ENCODE results near the gene RASSF1. TPM values are rescaled to one million over a fixed set of nuclear protein-coding genes. Genes with fewer than 3 reads are reported as not detected.

Gene RASSF1
- total RNA-seq, 1 experiment from 2014 or later = 15.8 TPM

DNA sequence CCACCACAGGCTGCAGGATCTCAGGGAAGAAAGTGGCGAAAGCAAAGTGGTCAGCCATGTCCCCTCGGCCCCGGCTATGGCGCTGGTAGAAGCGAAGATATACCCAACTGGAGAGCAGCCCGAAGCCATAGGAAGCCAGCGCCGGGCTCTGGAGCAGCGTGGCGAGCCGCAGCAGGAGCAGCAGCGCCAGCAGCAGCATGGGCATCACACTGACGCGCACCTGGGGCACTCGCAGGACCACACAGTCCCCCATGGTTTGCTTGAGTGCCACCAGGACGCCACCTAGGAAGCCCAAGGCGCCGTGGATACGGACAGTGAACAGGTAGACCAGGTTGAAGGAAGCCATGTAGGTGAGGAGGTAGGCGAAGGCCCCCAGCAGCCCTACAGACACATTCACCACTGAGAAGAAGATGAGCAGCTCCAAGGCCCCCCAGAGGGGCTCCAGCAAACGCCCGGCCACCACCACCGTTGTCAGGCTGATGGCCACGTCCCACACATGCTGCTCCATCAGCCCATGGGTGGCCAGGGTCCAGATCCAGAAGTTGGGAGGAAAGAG, 17.8 kb upstream of the RASSF1 start:
- no peak overlapping the region; the same call in 1 of the 2 replicates for H3K14ac ChIP-seq (ENCODE audit: insufficient read depth, low read length)
- H3K27ac Mint-ChIP-seq = peak overlapping the region; percentile 28 to 91 (median 86); a peak in 5 of 7 replicates
- TF ChIP-seq, protein P1, sequence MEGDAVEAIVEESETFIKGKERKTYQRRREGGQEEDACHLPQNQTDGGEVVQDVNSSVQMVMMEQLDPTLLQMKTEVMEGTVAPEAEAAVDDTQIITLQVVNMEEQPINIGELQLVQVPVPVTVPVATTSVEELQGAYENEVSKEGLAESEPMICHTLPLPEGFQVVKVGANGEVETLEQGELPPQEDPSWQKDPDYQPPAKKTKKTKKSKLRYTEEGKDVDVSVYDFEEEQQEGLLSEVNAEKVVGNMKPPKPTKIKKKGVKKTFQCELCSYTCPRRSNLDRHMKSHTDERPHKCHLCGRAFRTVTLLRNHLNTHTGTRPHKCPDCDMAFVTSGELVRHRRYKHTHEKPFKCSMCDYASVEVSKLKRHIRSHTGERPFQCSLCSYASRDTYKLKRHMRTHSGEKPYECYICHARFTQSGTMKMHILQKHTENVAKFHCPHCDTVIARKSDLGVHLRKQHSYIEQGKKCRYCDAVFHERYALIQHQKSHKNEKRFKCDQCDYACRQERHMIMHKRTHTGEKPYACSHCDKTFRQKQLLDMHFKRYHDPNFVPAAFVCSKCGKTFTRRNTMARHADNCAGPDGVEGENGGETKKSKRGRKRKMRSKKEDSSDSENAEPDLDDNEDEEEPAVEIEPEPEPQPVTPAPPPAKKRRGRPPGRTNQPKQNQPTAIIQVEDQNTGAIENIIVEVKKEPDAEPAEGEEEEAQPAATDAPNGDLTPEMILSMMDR (conservative IDR thresholded peaks at IDR 0.05) = no peak
- H3K27ac ChIP-seq (ENCODE audit: insufficient read length, low read depth, low read length) = no peak overlapping the region
- no peak overlapping the region for H2AK5ac ChIP-seq (ENCODE audit: insufficient read length, low read length)
- no peak overlapping the region for H4K91ac ChIP-seq (ENCODE audit: insufficient read length, low read depth, low read length)
- H3K23ac ChIP-seq (ENCODE audit: insufficient read length, low read depth, low read length) = no peak overlapping the region
- no peak overlapping the region for H2BK120ac ChIP-seq (ENCODE audit: low read depth, low read length, poor library complexity, severe bottlenecking)
- H3K56ac ChIP-seq (ENCODE audit: insufficient read length, low read depth, low read length) = no peak overlapping the region
- H3T11ph ChIP-seq (ENCODE audit: low read length) = no peak overlapping the region
- peak overlapping the region; percentile 91 to 95 for H3K4me3 Mint-ChIP-seq
- H3K79me2 ChIP-seq (ENCODE audit: insufficient read depth, low read length) = peaks cover 9% of the 10 kb centered on the region; the same call in 1 of the 2 replicates
- H2BK5ac ChIP-seq (ENCODE audit: insufficient read length, low read length) = no peak overlapping the region
- H4K5ac ChIP-seq (ENCODE audit: insufficient read length, low read depth, low read length) = no peak overlapping the region
- no peak overlapping the region for H3K4ac ChIP-seq (ENCODE audit: low read depth, low read length)
- no CpG with 5 or more reads among the region's 24 CpGs for WGBS (ENCODE audit: extremely low coverage, insufficient read length, low lambda C conversion rate)
- no peak overlapping the region for H2BK20ac ChIP-seq (ENCODE audit: low read depth, low read length, poor library complexity, severe bottlenecking)
- peaks cover 4% of the 10 kb centered on the region; the same call in 1 of the 2 replicates for H3K4me1 ChIP-seq (ENCODE audit: insufficient read depth, low read length)
- no peak overlapping the region for H2BK12ac ChIP-seq (ENCODE audit: insufficient read length, low read depth, low read length)
- H3K9me3 ChIP-seq (ENCODE audit: control insufficient read depth, low read depth, low read length) = no peaks in the 10 kb centered on the region
- H3K4me2 ChIP-seq (ENCODE audit: insufficient read depth, insufficient read length, low read length) = peak overlapping the region; percentile 80
- no peak overlapping the region for H4K8ac ChIP-seq (replicated peaks; ENCODE audit: insufficient read length, low read depth, low read length)
- no peak overlapping the region for H2BK15ac ChIP-seq (ENCODE audit: low read depth, low read length)
- H3K27me3 ChIP-seq (ENCODE audit: insufficient read depth, low read length) = no peaks in the 10 kb centered on the region
- H3K9ac ChIP-seq (ENCODE audit: extremely low read depth, insufficient read length, low read length) = peak overlapping the region; percentile 55
- peaks cover 7% of the 10 kb centered on the region for H3K27me3 Mint-ChIP-seq (ENCODE audit: low read depth)
- no peaks in the 10 kb centered on the region for H4K20me1 ChIP-seq (ENCODE audit: control insufficient read depth, insufficient read depth, insufficient read length)
- H3K36me3 Mint-ChIP-seq (ENCODE audit: insufficient read depth in 1 of 3, low read depth in 3 of 3) = peaks cover 13 to 28% (median 27%) of the 10 kb centered on the region in 3 experiments
- DNase-seq = no peak
- H3K79me1 ChIP-seq (ENCODE audit: insufficient read depth, low read depth, low read length, poor library complexity, severe bottlenecking) = peaks cover 6% of the 10 kb centered on the region
- H3K9me3 Mint-ChIP-seq = no peaks in the 10 kb centered on the region; a peak in 1 of 5 replicates
- peaks cover 5% of the 10 kb centered on the region for H3K23me2 ChIP-seq (ENCODE audit: insufficient read length, low read depth, low read length, poor library complexity, severe bottlenecking)
- H3K4me1 Mint-ChIP-seq = peaks cover 28 to 30% of the 10 kb centered on the region in 2 experiments
- no peak overlapping the region for H3K18ac ChIP-seq (ENCODE audit: insufficient read length, low read depth, low read length)
- no peak overlapping the region for H2AFZ ChIP-seq (ENCODE audit: low read length)
